DMS153 treated with DMSO at 0.1 percent for 48 hours (cell line): Measurements from ENCODE around the gene STX10.
"Not testable (repeated sequence)": the region's sequence is repeated elsewhere in the genome, so short reads cannot be mapped to it uniquely, and the experiment has no call there.

Experiments used
- DNase-seq: peaks from one replicate; lab custom pipeline; 2025; ENCODE audit not compliant: unreplicated experiment; lab: John Stamatoyannopoulos, UW

STX10 gene

GRCh38 chr19:13165162-13165997, 15.2 kb upstream of the STX10 start:
- no peak for DNase-seq

GRCh38 chr19:13164343-13165161, 14.4 kb upstream of the STX10 start:
- DNase-seq = peak; percentile 58

- DNase-seq = peak; percentile 71
Measured at GRCh38 chr19:13163609-13164342, 13.6 kb upstream of the STX10 start.

- peak; percentile 93 for DNase-seq
Measured at GRCh38 chr19:13162724-13163608, 12.8 kb upstream of the STX10 start.

GRCh38 chr19:13160557-13160956, 10.4 kb upstream of the STX10 start:
- no peak for DNase-seq

- DNase-seq = no peak
Measured at GRCh38 chr19:13159713-13160112, 9.5 kb upstream of the STX10 start.

- peak; percentile 68 for DNase-seq
Measured at GRCh38 chr19:13155472-13156359, 5.5 kb upstream of the STX10 start.

GRCh38 chr19:13154911-13155471, 4.8 kb upstream of the STX10 start:
- peak; percentile 76 for DNase-seq

GRCh38 chr19:13154241-13154778, 4.1 kb upstream of the STX10 start:
- no peak for DNase-seq

GRCh38 chr19:13153569-13154240, 3.5 kb upstream of the STX10 start:
- no peak for DNase-seq

GRCh38 chr19:13152974-13153568, 2.9 kb upstream of the STX10 start:
- DNase-seq = peak; percentile 77

GRCh38 chr19:13152356-13152973, 2.3 kb upstream of the STX10 start:
- no peak for DNase-seq

GRCh38 chr19:13151605-13152355, 1.6 kb upstream of the STX10 start:
- DNase-seq = peak; percentile 93

GRCh38 chr19:13150931-13151604, 893 bp upstream of the STX10 start:
- no peak for DNase-seq

- DNase-seq = peak; percentile 8
Measured at GRCh38 chr19:13149628-13150186, 468 bp downstream of the STX10 start.

- not testable (repeated sequence) for DNase-seq
Measured at GRCh38 chr19:13149173-13149627, 975 bp downstream of the STX10 start.
